NCI-H1105 treated with DMSO at 0.1 percent for 48 hours (cell line): Measurements from ENCODE around the gene UCN3.
"Not testable (repeated sequence)": the region's sequence is repeated elsewhere in the genome, so short reads cannot be mapped to it uniquely, and the experiment has no call there.

Experiments
- DNase-seq: peaks from one replicate; lab custom pipeline; 2025; lab: John Stamatoyannopoulos, UW

UCN3 gene

GRCh38 chr10:5369362-5370158 lies 4.8 kb downstream of the UCN3 start:
- DNase-seq: no peak

DNA sequence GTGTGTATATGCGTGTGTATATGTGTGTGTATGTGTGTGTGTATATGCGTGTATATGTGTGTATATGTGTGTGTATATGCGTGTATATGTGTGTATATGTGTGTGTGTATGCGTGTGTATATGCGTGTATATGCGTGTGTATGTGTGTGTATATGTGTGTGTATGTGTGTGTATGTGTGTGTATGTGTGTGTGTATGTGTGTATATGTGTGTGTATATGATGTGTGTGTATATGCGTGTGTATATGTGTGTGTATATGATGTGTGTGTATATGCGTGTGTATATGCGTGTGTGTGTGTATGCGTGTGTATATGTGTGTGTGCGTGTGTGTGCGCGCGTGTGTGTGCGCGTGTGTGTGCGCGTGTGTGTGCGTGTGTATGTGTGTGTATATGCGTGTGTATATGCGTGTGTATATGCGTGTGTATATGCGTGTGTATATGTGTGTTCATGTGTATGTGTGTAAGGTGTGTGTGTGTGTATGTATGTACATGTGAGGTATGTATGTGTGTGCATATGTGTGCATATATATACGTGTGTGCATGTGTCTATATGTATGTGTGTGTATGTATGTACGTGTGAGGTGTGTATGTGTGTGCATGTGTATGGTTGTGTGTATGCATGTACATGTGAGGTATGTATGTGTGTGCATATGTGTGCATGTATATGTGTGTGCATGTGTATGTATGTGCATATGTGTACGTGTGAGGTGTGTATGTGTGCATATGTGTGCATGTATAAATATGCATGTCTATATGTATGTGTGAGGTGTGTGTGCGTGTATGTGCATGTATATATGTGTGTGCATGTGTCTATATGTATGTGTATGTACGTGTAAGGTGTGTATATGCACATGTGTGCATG lies 6.0 kb downstream of the UCN3 start:
- no peak for DNase-seq

GRCh38 chr10:5373307-5373706 lies 8.5 kb downstream of the UCN3 start:
- no peak for DNase-seq

- DNase-seq: no peak
These were observed 9.3 kb downstream of the UCN3 start for GRCh38 chr10:5373891-5374611.

DNA sequence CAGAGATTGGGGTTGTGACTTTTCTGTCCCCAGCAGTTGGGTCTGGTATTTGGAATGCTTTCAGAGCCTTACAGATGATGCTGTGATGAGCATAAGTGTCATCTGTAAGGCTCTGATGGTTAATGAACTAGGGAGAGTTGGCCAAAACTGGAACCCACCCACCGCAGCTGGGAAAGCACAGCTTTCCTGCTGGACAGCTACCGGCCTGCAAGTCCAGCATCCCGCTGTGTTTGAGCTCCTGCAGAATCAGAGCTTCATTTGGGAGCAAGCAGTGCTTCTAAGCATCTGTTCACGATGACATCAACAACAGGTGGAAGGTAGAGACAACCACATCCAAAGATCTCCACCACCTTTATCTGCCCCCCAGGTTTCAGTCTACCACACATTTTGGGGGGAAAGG lies 11.7 kb downstream of the UCN3 start:
- DNase-seq: no peak

GRCh38 chr10:5379202-5379601 lies 14.4 kb downstream of the UCN3 start:
- DNase-seq: not testable (repeated sequence)

GRCh38 chr10:5380395-5380794 lies 15.6 kb downstream of the UCN3 start:
- not testable (repeated sequence) for DNase-seq

DNA sequence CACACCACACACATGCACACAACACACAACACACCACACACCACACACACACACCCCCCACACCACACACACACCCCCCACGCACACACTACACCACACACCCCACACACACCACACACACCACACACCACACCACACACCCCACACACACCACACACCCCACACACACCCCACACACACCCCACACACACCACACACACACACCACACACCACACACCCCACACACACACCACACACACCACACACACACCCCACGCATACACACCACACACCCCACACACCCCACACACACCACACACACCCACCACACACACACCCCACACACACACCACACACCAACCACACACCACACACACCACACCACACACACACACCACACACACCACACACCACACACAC lies 16.4 kb downstream of the UCN3 start:
- DNase-seq: no peak

DNA sequence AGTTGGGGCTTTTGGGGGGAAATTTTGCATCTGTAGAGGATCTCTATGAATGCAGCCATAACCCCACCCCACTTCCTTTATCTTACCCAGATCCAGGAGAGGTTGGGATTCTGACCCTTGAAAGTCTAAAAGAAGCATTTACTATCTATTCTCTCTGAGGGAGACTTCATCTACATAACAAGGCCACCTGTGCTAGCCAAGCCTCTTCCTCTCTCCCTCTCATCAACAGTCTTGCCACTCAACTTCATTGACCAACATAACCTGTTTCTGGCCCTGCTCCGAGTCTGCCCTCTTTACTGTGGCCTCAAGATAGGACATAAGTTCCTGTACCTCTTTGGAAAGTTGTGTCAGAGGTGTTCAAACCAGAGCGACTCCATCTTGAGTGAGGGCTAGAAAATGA lies 20.5 kb downstream of the UCN3 start:
- DNase-seq: no peak

DNA sequence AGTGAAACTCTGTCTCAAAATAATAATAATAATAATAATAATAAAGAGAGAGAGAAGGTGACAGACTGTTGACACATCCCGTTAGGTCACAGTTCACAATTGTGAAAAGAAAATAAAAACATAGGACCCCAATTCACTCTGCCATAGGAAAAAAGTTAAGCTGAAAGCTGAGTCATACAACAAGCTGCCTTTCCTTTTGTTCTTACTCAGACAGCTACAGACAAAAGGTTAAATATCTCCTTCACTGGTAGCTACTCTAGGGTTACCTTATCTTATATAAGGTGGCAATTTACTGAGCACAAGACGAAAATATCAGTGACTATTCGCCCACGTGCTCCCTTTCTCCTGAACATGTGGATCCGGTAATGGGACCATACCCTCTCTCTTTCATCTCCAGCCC lies 22.4 kb downstream of the UCN3 start:
- no peak for DNase-seq

DNA sequence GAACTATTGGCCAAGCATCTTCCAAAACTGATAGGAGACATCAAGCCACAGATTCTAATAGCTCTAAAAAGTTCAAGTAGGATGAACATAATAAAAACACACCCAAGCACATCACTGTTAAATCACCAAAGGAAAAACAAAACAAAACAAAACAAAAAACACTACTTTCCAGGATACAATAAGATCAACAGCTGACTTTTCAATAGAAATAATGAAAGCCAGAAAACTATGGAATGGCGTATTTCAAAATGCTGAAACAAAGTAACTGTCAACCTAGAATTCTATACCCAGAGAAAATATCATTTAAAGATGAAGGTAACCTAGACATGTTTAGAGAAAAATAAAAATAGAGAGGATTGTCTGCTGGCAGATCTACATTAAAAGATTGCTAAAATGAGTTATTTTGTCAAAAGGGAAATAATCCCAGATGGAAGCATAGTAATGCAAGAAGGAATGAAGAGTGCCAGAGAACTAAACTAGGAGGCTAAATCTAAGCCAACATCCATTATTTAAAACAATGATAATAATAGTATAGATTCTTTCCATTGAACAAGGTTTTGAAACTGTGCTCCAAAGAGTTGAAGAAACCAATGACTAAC lies 25.9 kb downstream of the UCN3 start:
- DNase-seq: no peak

- DNase-seq: no peak
These were observed 27.0 kb downstream of the UCN3 start for GRCh38 chr10:5391790-5392189.

- no peak for DNase-seq
These were observed 28.8 kb downstream of the UCN3 start for GRCh38 chr10:5393529-5393928.

DNA sequence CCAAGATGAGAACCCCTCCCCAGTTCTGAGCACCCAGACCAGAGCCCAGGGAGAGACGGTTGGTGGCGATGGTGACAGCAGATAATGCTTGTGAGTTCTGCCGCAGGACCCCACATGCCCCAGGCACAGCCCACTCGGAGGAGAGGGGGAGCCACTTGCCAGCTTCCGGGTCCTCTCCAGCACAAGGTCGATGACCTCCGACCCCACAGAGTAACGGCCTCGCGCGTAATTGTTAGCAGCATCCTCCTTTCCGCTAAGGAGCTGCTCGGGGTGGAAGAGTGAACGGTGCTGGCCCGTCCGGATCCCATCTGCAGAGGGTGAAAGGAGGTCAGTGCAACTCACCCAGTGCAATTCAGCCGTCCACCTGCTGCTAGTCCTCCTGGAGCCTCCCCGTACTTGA lies 30.4 kb downstream of the UCN3 start:
- DNase-seq: no peak

DNA sequence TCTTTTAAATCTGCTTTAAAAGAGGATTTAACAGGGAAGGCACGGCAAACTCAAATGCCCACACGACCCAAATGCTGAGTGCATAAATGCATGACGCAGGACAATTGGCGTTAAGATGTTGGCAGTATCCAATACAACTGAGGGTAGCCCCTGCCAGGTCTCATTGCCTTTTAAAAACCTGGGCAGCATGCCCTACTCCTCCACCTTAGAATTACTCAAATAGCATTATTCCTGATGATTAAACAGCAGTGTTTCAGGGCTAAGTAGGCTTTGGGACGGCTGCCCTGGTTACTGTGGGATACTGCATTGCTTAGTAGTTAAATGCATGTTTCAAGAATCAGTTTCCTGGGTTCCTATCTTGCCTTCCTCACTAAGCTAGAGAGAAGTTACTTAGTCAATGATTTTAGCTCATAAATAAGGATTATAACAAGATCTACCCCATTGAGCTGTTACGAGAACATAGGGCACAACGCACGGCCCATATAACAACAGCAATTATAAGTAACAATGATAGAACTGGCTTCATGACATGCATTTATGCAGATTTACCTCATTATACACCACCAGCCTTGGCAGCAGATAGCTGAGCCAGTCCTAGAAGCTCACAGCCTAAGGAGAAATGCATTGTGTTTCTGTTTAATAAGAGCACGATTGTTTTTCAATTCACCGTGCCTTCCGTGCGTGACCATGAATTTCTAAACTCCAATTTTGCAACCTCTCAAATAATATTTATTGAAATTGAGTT lies 32.0 kb downstream of the UCN3 start:
- no peak for DNase-seq

GRCh38 chr10:5399332-5399731 lies 34.6 kb downstream of the UCN3 start:
- no peak for DNase-seq

- DNase-seq: no peak
These were observed 35.9 kb downstream of the UCN3 start for GRCh38 chr10:5400468-5401240.

DNA sequence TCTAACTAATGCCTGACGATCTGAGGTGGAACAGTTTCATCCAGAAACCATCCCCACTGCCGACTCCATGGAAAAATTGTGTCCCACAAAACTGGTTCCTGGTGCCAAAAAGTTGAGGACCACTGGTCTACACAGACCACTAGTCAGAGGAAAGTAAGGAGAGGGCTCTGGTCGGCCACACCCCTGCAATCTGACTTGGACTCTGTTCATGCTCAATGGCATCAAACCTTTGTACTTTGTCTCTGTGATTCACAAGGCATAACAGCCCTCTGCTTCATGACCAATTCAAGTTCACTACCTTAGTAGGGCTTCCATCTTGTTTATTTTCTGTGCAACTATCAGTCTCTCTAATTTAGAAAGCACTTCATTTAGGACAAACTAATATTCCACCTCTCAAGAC lies 38.0 kb downstream of the UCN3 start:
- no peak for DNase-seq

GRCh38 chr10:5404208-5405041 lies 39.7 kb downstream of the UCN3 start, which contains the start of gene TUBAL3:
Gene TUBAL3, minus strand, starts transcription at chr10:5404828. Its CDS starts 36 bp downstream, at chr10:5404792.
- no peak for DNase-seq

DNA sequence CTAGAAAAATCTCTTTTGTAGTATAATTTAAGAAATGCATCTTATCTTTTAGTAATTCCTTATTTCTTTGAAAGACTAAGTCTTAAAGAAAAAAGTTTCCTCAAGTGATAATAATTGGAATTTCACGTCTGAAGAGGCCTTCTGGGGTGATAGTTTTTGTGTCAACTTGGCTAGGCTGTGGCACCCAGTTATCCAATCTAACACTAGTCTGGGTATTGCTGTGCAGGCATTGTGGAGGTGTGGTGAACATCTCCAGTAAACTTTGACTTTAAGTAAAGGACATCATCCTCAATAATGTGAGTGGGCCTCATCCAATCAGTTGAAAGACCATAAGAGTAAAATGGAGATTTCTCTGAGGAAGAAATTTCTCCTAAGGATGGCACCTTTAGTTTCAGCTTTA lies 42.2 kb downstream of the UCN3 start:
- DNase-seq: no peak
